GM13976 (cell line): Measurements from ENCODE around the gene CCL4L2.
"Not testable (repeated sequence)": the region's sequence is repeated elsewhere in the genome, so short reads cannot be mapped to it uniquely, and the experiment has no call there.

Source experiments
- DNase-seq: peaks from one replicate; pipeline ENCODE4 v3.0.0; 2012; ENCODE audit warnings: low spot score
- CTCF ChIP-seq: IDR thresholded peaks from 2 replicates; pipeline ENCODE4 v1.5.1; 2012; ENCODE audit warnings: borderline replicate concordance, mild to moderate bottlenecking; ENCODE audit not compliant: insufficient read depth; ENCODE audit errors: extremely low read depth, missing control alignments, control extremely low read depth
- in situ Hi-C: fragments of 300-500 bp; cut with MboI; formaldehyde crosslinking; loops from one replicate; pipeline ENCODE4 v1.12.0; 2022; ENCODE audit warnings: low sequenced_read_pairs, mixed read lengths, inconsistent platforms; ENCODE audit not compliant: unreplicated experiment

Gene CCL4L2

GRCh38 chr17:36204724-36205500 is 6.0 kb upstream of the CCL4L2 start:
- DNase-seq, result no peak
- in situ Hi-C loops, result no loop called here

GRCh38 chr17:36205637-36206485 is 5.0 kb upstream of the CCL4L2 start:
- in situ Hi-C loops, result no loop called here
- no peak for TF ChIP-seq CTCF
- DNase-seq, result no peak

More at GRCh38 chr17:36204724-36205500, 6.0 kb upstream of the CCL4L2 start:
- TF ChIP-seq CTCF, result no peak

- DNase-seq, in situ Hi-C loops: not testable (repeated sequence)
Observed at GRCh38 chr17:36206486-36206821, 4.4 kb upstream of the CCL4L2 start.

GRCh38 chr17:36207383-36207782 is 3.5 kb upstream of the CCL4L2 start:
- DNase-seq, in situ Hi-C loops: not testable (repeated sequence)

- in situ Hi-C loops, result no loop called here
- DNase-seq, result no peak
- no peak for TF ChIP-seq CTCF
Observed at GRCh38 chr17:36209575-36209974, 1.3 kb upstream of the CCL4L2 start.

GRCh38 chr17:36211484-36212271 is 815 bp downstream of the CCL4L2 start:
- DNase-seq, in situ Hi-C loops: not testable (repeated sequence)

GRCh38 chr17:36212272-36212605 is 1.4 kb downstream of the CCL4L2 start:
- no peak for TF ChIP-seq CTCF
- in situ Hi-C loops, result no loop called here
- no peak for DNase-seq

- in situ Hi-C loops, result no loop called here
- DNase-seq, result no peak
- TF ChIP-seq CTCF, result no peak
Observed at GRCh38 chr17:36212966-36213365, 2.1 kb downstream of the CCL4L2 start.
